Keratinocyte (primary cell): Measurements from ENCODE around the gene DIPK1A. TPM values are rescaled to one million over a fixed set of nuclear protein-coding genes. Genes with fewer than 3 reads are reported as not detected.
"Not testable (repeated sequence)": the region's sequence is repeated elsewhere in the genome, so short reads cannot be mapped to it uniquely, and the experiment has no call there.

ENCODE experiments used
- DNase-seq: peaks from one replicate; pipeline ENCODE4 v3.0.0-alpha.2; 2011; ENCODE audit warnings: low read depth, missing footprints, low spot score
- FAIRE-seq: peaks from 2 replicates; lab custom pipeline; 2011; peaks lifted over from hg19 to GRCh38; lab: Jason Lieb, UNC
- H2AFZ ChIP-seq: 2 replicates; pipeline ENCODE4 v1.6.0; 2012; ENCODE audit warnings: low read length, control low read depth, inconsistent platforms; ENCODE audit not compliant: control insufficient read depth
- H3K27ac ChIP-seq: 2 replicates; pipeline ENCODE4 v1.5.1; 2011; ENCODE audit warnings: low read length; ENCODE audit not compliant: control insufficient read depth, insufficient read depth
- H3K27me3 ChIP-seq: 3 replicates; pipeline ENCODE4 v1.6.0; 2011; ENCODE audit warnings: low read length; ENCODE audit not compliant: control insufficient read depth, insufficient read depth; ENCODE audit errors: extremely low read depth
- H3K36me3 ChIP-seq, 2 experiments: 2 replicates in 1 of 2; 3 replicates in 1 of 2; pipeline ENCODE4 v1.5.1; 2011; ENCODE audit warnings: low read length in 2 of 2, mild to moderate bottlenecking in 1 of 2; ENCODE audit not compliant: control insufficient read depth in 2 of 2, insufficient read depth in 2 of 2; ENCODE audit errors: extremely low read depth in 1 of 2
- H3K4me1 ChIP-seq: 3 replicates; pipeline ENCODE4 v1.5.1; 2011; ENCODE audit warnings: low read length; ENCODE audit not compliant: control insufficient read depth, insufficient read depth; ENCODE audit errors: extremely low read depth
- H3K4me2 ChIP-seq: 3 replicates; pipeline ENCODE4 v1.6.0; 2011; ENCODE audit warnings: low read depth, low read length; ENCODE audit not compliant: control insufficient read depth, insufficient read depth; ENCODE audit errors: extremely low read depth
- H3K4me3 ChIP-seq, 3 experiments: fragments of 200-600 bp in 1 of 3; sonication (generic) in 1 of 3; 2 replicates in 2 of 3; 3 replicates in 1 of 3; pipeline ENCODE4 v1.5.1; 2011 to 2016; ENCODE audit warnings: low read length in 3 of 3, mild to moderate bottlenecking in 3 of 3, control low read depth in 2 of 3, inconsistent platforms in 1 of 3, low read depth in 1 of 3, mixed read lengths in 1 of 3, mixed run types in 1 of 3, moderate library complexity in 1 of 3; ENCODE audit not compliant: control insufficient read depth in 2 of 3, insufficient read depth in 2 of 3; ENCODE audit errors: extremely low read depth in 1 of 3
- H3K79me2 ChIP-seq: 2 replicates; pipeline ENCODE4 v1.6.0; 2012; ENCODE audit warnings: low read length; ENCODE audit not compliant: control insufficient read depth, insufficient read depth
- H3K9ac ChIP-seq: 3 replicates; pipeline ENCODE4 v1.6.0; 2011; ENCODE audit warnings: low read length; ENCODE audit not compliant: control insufficient read depth, insufficient read depth; ENCODE audit errors: extremely low read depth
- H3K9me1 ChIP-seq: 3 replicates; pipeline ENCODE4 v1.6.0; 2011; ENCODE audit warnings: low read length; ENCODE audit not compliant: control insufficient read depth, insufficient read depth; ENCODE audit errors: extremely low read depth
- H3K9me3 ChIP-seq: 2 replicates; pipeline ENCODE4 v1.5.1; 2012; ENCODE audit warnings: low read depth, low read length; ENCODE audit not compliant: control insufficient read depth
- H4K20me1 ChIP-seq: 3 replicates; pipeline ENCODE4 v1.6.0; 2011; ENCODE audit warnings: low read length; ENCODE audit not compliant: control insufficient read depth, insufficient read depth; ENCODE audit errors: extremely low read depth
- dilution Hi-C: fragments of 300-500 bp; cut with MboI; formaldehyde crosslinking; loops from one replicate; pipeline ENCODE4 v1.7.0; 2020; ENCODE audit warnings: low sequenced_read_pairs; ENCODE audit not compliant: extremely low pct_ligation_motif_present
- polyA plus RNA-seq, 5 experiments: library from polyadenylated mRNA; depleted of rRNA in 3 of 5; stranded (reverse) in 3 of 5; stranded (forward) in 1 of 5; unstranded in 1 of 5; fragments of >200 nt; gene quantifications; 1 replicate in 1 of 5; 2 replicates in 3 of 5; 3 replicates in 1 of 5; pipeline versions ENCODE4 v1.2.1 to v1.2.3, GENCODE V29; 2011 to 2012; ENCODE audit warnings: missing spikeins in 2 of 5, low read depth in 1 of 5, low replicate concordance in 1 of 5
- TF ChIP-seq, protein P1 (sequence below), 3 experiments: IDR thresholded peaks in 1 of 3; conservative IDR thresholded peaks in 1 of 3; optimal IDR thresholded peaks in 1 of 3; 2 replicates in 2 of 3; 3 replicates in 1 of 3; pipeline versions ENCODE3 to v1.5.1; 2011; ENCODE audit warnings: low read length in 3 of 3, mild to moderate bottlenecking in 3 of 3, moderate library complexity in 2 of 3, control low read depth in 1 of 3, inconsistent platforms in 1 of 3; ENCODE audit not compliant: insufficient read depth in 2 of 3; ENCODE audit errors: extremely low read depth in 1 of 3

Gene DIPK1A
- polyA plus RNA-seq, 1 donor (not counting 4 experiments of a cell fraction or from before 2014, with no cell fraction given): 22.0 TPM

- dilution Hi-C loops: no loop called here
- H3K27ac ChIP-seq: no peak overlapping the region
Measured at GRCh38 chr1:92980732-92981647, 19.7 kb upstream of the DIPK1A start.

DNA sequence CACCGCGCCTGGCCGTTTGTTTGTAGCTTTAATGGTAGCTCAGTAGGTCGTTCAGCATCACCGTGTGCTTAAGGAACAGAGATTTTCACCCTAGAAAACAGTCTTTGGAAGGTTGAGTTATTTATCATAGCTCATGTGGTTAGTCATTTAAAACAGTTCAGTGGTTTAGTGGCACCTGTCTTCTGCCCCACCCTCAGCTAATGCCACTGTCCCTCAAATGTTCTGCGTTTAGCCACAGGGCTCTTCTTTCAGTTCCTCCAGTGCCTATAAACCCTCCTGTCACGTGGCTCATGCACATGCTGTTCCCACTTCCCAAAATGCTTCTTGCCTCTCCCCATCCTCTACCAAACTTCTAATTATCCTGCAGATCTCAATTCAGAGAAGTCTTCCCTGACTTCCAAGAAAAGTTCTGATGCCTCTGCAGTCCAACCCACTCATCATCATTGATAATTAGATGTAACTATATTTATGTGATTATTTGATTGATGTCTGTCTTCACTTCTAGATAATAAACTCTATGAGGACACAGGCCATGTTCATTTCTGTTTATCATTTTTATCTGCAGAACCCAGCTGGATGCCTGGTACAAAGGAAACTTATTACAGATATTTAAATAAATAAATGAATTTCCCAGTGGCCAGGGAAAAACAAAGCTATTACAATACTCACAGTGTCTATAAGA is 14.4 kb upstream of the DIPK1A start:
- Histone ChIP-seq H4K20me1 (no peaks in the 10 kb centered on the region), H3K36me3 (no peaks in the 10 kb centered on the region), H3K9me3 (no peaks in the 10 kb centered on the region), H3K4me1 (peaks cover 19% of the 10 kb centered on the region), H2AFZ (no peak overlapping the region), H3K27me3 (no peaks in the 10 kb centered on the region), H3K4me3 (no peak overlapping the region), H3K9ac (no peak overlapping the region), H3K9me1 (no peaks in the 10 kb centered on the region), H3K4me2 (no peak overlapping the region), H3K27ac (no peak overlapping the region), H3K79me2 (no peaks in the 10 kb centered on the region)
- dilution Hi-C loops: no loop called here
- FAIRE-seq (no peak), DNase-seq (no peak)
- TF ChIP-seq, protein P1, sequence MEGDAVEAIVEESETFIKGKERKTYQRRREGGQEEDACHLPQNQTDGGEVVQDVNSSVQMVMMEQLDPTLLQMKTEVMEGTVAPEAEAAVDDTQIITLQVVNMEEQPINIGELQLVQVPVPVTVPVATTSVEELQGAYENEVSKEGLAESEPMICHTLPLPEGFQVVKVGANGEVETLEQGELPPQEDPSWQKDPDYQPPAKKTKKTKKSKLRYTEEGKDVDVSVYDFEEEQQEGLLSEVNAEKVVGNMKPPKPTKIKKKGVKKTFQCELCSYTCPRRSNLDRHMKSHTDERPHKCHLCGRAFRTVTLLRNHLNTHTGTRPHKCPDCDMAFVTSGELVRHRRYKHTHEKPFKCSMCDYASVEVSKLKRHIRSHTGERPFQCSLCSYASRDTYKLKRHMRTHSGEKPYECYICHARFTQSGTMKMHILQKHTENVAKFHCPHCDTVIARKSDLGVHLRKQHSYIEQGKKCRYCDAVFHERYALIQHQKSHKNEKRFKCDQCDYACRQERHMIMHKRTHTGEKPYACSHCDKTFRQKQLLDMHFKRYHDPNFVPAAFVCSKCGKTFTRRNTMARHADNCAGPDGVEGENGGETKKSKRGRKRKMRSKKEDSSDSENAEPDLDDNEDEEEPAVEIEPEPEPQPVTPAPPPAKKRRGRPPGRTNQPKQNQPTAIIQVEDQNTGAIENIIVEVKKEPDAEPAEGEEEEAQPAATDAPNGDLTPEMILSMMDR (optimal IDR thresholded peaks at IDR 0.05 in 1 of 3, IDR thresholded peaks at IDR 0.05 in 1 of 3, conservative IDR thresholded peaks at IDR 0.05 in 1 of 3; ENCODE audit: extremely low read depth in 1 of 3, insufficient read depth in 2 of 3, low read length in 3 of 3): no peak

More at GRCh38 chr1:92980732-92981647, 19.7 kb upstream of the DIPK1A start:
- FAIRE-seq (no peak), DNase-seq (no peak)
- H2AFZ ChIP-seq: no peak overlapping the region
- no peaks in the 10 kb centered on the region for H3K9me1 ChIP-seq
- no peaks in the 10 kb centered on the region for H4K20me1 ChIP-seq
- no peak overlapping the region for H3K9ac ChIP-seq
- TF ChIP-seq, protein P1 (optimal IDR thresholded peaks at IDR 0.05 in 1 of 3, IDR thresholded peaks at IDR 0.05 in 1 of 3, conservative IDR thresholded peaks at IDR 0.05 in 1 of 3; ENCODE audit: extremely low read depth in 1 of 3, insufficient read depth in 2 of 3, low read length in 3 of 3): no peak
- H3K4me1 ChIP-seq: no peaks in the 10 kb centered on the region
- H3K4me2 ChIP-seq: no peak overlapping the region
- no peak overlapping the region for H3K4me3 ChIP-seq
- H3K79me2 ChIP-seq: no peaks in the 10 kb centered on the region
- H3K36me3 ChIP-seq: no peaks in the 10 kb centered on the region
- no peaks in the 10 kb centered on the region for H3K27me3 ChIP-seq
- H3K9me3 ChIP-seq: no peaks in the 10 kb centered on the region

- H3K27me3 ChIP-seq, H4K20me1 ChIP-seq, H2AFZ ChIP-seq, H3K27ac ChIP-seq, dilution Hi-C loops, H3K79me2 ChIP-seq, H3K36me3 ChIP-seq, H3K4me2 ChIP-seq, DNase-seq, H3K4me3 ChIP-seq, H3K9me3 ChIP-seq, FAIRE-seq, H3K9ac ChIP-seq, H3K9me1 ChIP-seq: not testable (repeated sequence)
- peaks cover 19% of the 10 kb centered on the region for H3K4me1 ChIP-seq
Measured at GRCh38 chr1:92974112-92974511, 12.8 kb upstream of the DIPK1A start.
